Measurements from ENCODE around the gene ELK4. TPM values are rescaled to one million over a fixed set of nuclear protein-coding genes. Genes with fewer than 3 reads are reported as not detected.

The ELK4 gene
- total and polyA plus RNA-seq, 2 donors (not counting 1 experiment from before 2014, with no cell fraction given): 11.7 to 11.8 TPM

- Histone ChIP-seq H3K9me3 (ENCODE audit: control insufficient read depth, insufficient read depth, low read depth, low read length) (no peaks in the 10 kb centered on the region), H3K27ac (ENCODE audit: insufficient read depth, low read length) (no peak overlapping the region), H3K4me1 (ENCODE audit: control insufficient read depth, extremely low read depth, insufficient read depth, low read length) (peaks cover 9% of the 10 kb centered on the region), H3K27me3 (ENCODE audit: control insufficient read depth, insufficient read depth, low read length) (peaks cover 6% of the 10 kb centered on the region), H3K36me3 (ENCODE audit: control insufficient read depth, insufficient read depth, low read length) (no peaks in the 10 kb centered on the region), H3K9ac (ENCODE audit: insufficient read depth, low read length) (no peak overlapping the region), H2AFZ (ENCODE audit: low read length) (no peak overlapping the region), H4K20me1 (ENCODE audit: control insufficient read depth, extremely low read depth, insufficient read depth, low read length) (no peaks in the 10 kb centered on the region), H3K79me2 (ENCODE audit: control insufficient read depth, insufficient read depth, low read length) (peaks cover 23% of the 10 kb centered on the region), H3K4me2 (ENCODE audit: extremely low read depth, insufficient read depth, low read length) (no peak overlapping the region), H3K4me3 (replicated peaks in 1 of 4; ENCODE audit: control extremely low read depth in 1 of 4, insufficient read depth in 1 of 4, low read depth in 3 of 4, low read length in 4 of 4) (no peak overlapping the region)
- TF ChIP-seq CTCF (conservative IDR thresholded peaks at IDR 0.05 in 1 of 2, IDR thresholded peaks at IDR 0.05 in 1 of 2; ENCODE audit: low read depth in 1 of 2, low read length in 2 of 2) (no peak), EZH2 (IDR thresholded peaks at IDR 0.05; ENCODE audit: low read length, missing control alignments) (no peak)
- peak; percentile 34 to 71 for DNase-seq (ENCODE audit: low read depth in 2 of 2)
These were observed 1.7 kb upstream of the ELK4 start for GRCh38 chr1:205633421-205633976.

GRCh38 chr1:205632669-205633169, 908 bp upstream of the ELK4 start:
- Histone ChIP-seq H3K79me2 (ENCODE audit: control insufficient read depth, insufficient read depth, low read length) (peaks cover 30% of the 10 kb centered on the region), H3K4me2 (ENCODE audit: extremely low read depth, insufficient read depth, low read length) (peak overlapping the region; percentile 80), H3K27me3 (ENCODE audit: control insufficient read depth, insufficient read depth, low read length) (peaks cover under 1% of the 10 kb centered on the region), H3K9ac (ENCODE audit: insufficient read depth, low read length) (no peak overlapping the region), H3K27ac (ENCODE audit: insufficient read depth, low read length) (no peak overlapping the region), H3K4me1 (ENCODE audit: control insufficient read depth, extremely low read depth, insufficient read depth, low read length) (peaks cover 9% of the 10 kb centered on the region), H3K4me3 (replicated peaks in 1 of 4; ENCODE audit: control extremely low read depth in 1 of 4, insufficient read depth in 1 of 4, low read depth in 3 of 4, low read length in 4 of 4) (peak overlapping the region in 3 of 4 experiments; percentile 78 to 88 (median 80)), H2AFZ (ENCODE audit: low read length) (no peak overlapping the region), H3K9me3 (ENCODE audit: control insufficient read depth, insufficient read depth, low read depth, low read length) (no peaks in the 10 kb centered on the region), H4K20me1 (ENCODE audit: control insufficient read depth, extremely low read depth, insufficient read depth, low read length) (no peaks in the 10 kb centered on the region), H3K36me3 (ENCODE audit: control insufficient read depth, insufficient read depth, low read length) (no peaks in the 10 kb centered on the region)
- peak in 1 of 2 donors; percentile 37 for DNase-seq (ENCODE audit: low read depth in 2 of 2)
- no peak for TF ChIP-seq CTCF (conservative IDR thresholded peaks at IDR 0.05 in 1 of 2, IDR thresholded peaks at IDR 0.05 in 1 of 2; ENCODE audit: low read depth in 1 of 2, low read length in 2 of 2)
- no peak for TF ChIP-seq EZH2 (IDR thresholded peaks at IDR 0.05; ENCODE audit: low read length, missing control alignments)

- H3K9ac ChIP-seq (ENCODE audit: insufficient read depth, low read length): peak overlapping the region; percentile 94
- peak overlapping the region; percentile 67 for H3K4me2 ChIP-seq (ENCODE audit: extremely low read depth, insufficient read depth, low read length)
- peak overlapping the region; percentile 23 for H2AFZ ChIP-seq (ENCODE audit: low read length)
- peaks cover 41% of the 10 kb centered on the region for H3K79me2 ChIP-seq (ENCODE audit: control insufficient read depth, insufficient read depth, low read length)
- H3K27ac ChIP-seq (ENCODE audit: insufficient read depth, low read length): peak overlapping the region; percentile 97
- H3K4me3 ChIP-seq (replicated peaks in 1 of 4; ENCODE audit: control extremely low read depth in 1 of 4, insufficient read depth in 1 of 4, low read depth in 3 of 4, low read length in 4 of 4): peak overlapping the region; percentile 68 to 88 (median 83)
- H3K9me3 ChIP-seq (ENCODE audit: control insufficient read depth, insufficient read depth, low read depth, low read length): no peaks in the 10 kb centered on the region
- DNase-seq (ENCODE audit: low read depth in 2 of 2): peak; percentile 62 to 84
- no peaks in the 10 kb centered on the region for H3K36me3 ChIP-seq (ENCODE audit: control insufficient read depth, insufficient read depth, low read length)
- no peak for TF ChIP-seq EZH2 (IDR thresholded peaks at IDR 0.05; ENCODE audit: low read length, missing control alignments)
- TF ChIP-seq CTCF (conservative IDR thresholded peaks at IDR 0.05 in 1 of 2, IDR thresholded peaks at IDR 0.05 in 1 of 2; ENCODE audit: low read depth in 1 of 2, low read length in 2 of 2): no peak
- no peaks in the 10 kb centered on the region for H3K27me3 ChIP-seq (ENCODE audit: control insufficient read depth, insufficient read depth, low read length)
- peaks cover 9% of the 10 kb centered on the region for H3K4me1 ChIP-seq (ENCODE audit: control insufficient read depth, extremely low read depth, insufficient read depth, low read length)
- H4K20me1 ChIP-seq (ENCODE audit: control insufficient read depth, extremely low read depth, insufficient read depth, low read length): no peaks in the 10 kb centered on the region
These were observed 622 bp downstream of the ELK4 start for GRCh38 chr1:205631010-205631767.
